Tibial nerve (tissue), 4 donors: Measurements from ENCODE around the gene SMAD3. TPM values are rescaled to one million over a fixed set of nuclear protein-coding genes. Genes with fewer than 3 reads are reported as not detected.

ENCODE experiments used
- DNase-seq, 2 donors: peaks; one replicate each; pipeline ENCODE4 v3.0.0-alpha.2; 2019; ENCODE audit warnings: low spot score in 2 of 2
- H3K27ac ChIP-seq, 4 donors: fragments of 200-600 bp; sonication (generic) in 3 of 4; one replicate each; pipeline ENCODE4 v1.5.1; 2017 to 2019; ENCODE audit warnings: mild to moderate bottlenecking in 1 of 4
- H3K27me3 ChIP-seq, 2 donors: fragments of 200-600 bp; sonication (generic) in 1 of 2; one replicate each; pipeline versions ENCODE4 v1.5.1 to v1.6.0; 2017 to 2019
- H3K36me3 ChIP-seq, 3 donors: fragments of 200-600 bp; sonication (generic); one replicate each; pipeline ENCODE4 v1.5.1; 2018 to 2019
- H3K4me1 ChIP-seq, 4 donors: fragments of 200-600 bp; sonication (generic) in 3 of 4; one replicate each; pipeline ENCODE4 v1.5.1; 2017 to 2019
- H3K4me3 ChIP-seq, 4 donors: fragments of 200-600 bp; sonication (generic) in 3 of 4; one replicate each; pipeline ENCODE4 v1.5.1; 2017 to 2019; ENCODE audit warnings: mild to moderate bottlenecking in 1 of 4, moderate library complexity in 1 of 4
- H3K9me3 ChIP-seq, 4 donors: fragments of 200-600 bp; sonication (generic) in 3 of 4; one replicate each; pipeline ENCODE4 v1.5.1; 2017 to 2019
- EP300 ChIP-seq, 2 donors: sonication (generic); formaldehyde crosslinking; IDR thresholded peaks; one replicate each; pipeline ENCODE4 v1.6.1; 2017; ENCODE audit warnings: antibody characterized with exemption in 2 of 2, mild to moderate bottlenecking in 1 of 2
- POLR2A ChIP-seq, 2 donors: fragments of 450-650 bp; IDR thresholded peaks; one replicate each; pipeline ENCODE4 v1.6.1; 2017; ENCODE audit warnings: antibody characterized with exemption in 2 of 2, mild to moderate bottlenecking in 2 of 2, moderate library complexity in 2 of 2
- WGBS, 2 donors: methylation state at CpG; one replicate each; pipeline ENCODE4 v1.1.5; 2018; 5-methylcytosine and 5-hydroxymethylcytosine counted together
- total RNA-seq, 4 donors: library from RNA; depleted of rRNA; stranded (reverse); fragments of >200 nt; gene quantifications; one replicate each; pipeline ENCODE4 v1.1.0, GENCODE V29; 2016
- TF ChIP-seq, protein P1 (sequence below), 5 experiments: fragments of 200-600 bp in 3 of 5; fragments of 450-650 bp in 2 of 5; sonication (generic) in 3 of 5; IDR thresholded peaks; one replicate each; pipeline ENCODE4 v1.5.1; 2016 to 2019; ENCODE audit warnings: antibody characterized with exemption in 5 of 5, mild to moderate bottlenecking in 3 of 5, moderate library complexity in 2 of 5

The SMAD3 gene
- total RNA-seq, 4 donors from 2014 or later = 36.3 to 68.6 (median 44.1) TPM

DNA sequence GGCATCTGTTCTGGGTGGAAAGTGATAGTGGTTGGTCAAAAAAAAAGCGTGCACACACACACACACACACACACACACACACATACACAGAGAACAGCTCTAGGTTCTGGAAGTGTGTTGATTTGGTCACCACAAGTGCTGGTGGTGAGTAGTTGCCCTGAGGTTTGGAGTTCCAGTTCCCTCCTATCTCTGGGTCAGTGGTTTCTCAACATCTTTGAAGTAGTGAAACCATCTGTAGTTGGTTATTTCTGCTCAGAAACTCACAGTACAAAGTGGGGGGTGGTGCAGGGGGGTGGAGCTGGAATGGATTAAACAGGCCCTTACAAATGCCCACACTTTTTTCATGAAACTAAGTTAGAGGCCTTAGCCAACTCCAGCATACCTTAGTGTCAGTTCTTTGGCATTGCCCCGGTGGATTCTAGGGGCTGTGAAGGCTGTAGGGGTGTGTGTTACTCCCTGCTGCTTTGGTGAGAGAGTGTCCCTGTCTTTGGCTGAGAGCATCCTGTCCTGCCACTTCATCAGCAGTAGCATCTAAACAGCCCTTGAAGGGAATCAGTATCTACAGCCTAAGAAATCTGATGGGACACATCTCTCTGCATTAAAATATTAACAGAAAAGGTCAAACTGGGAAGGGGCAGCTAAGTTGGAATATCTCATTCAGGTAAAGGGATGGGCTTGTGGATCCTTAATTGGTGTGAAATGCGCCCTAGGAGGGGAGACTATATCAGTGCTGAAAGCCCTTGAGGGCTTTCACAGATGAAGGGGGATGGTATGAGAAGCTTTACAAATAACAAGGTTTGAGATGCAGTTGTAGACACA, 20.6 kb downstream of the SMAD3 start:
- 70 to 85% methylated on average over 3 of the region's 3 CpGs for WGBS, 2 donors
- TF ChIP-seq, protein P1, sequence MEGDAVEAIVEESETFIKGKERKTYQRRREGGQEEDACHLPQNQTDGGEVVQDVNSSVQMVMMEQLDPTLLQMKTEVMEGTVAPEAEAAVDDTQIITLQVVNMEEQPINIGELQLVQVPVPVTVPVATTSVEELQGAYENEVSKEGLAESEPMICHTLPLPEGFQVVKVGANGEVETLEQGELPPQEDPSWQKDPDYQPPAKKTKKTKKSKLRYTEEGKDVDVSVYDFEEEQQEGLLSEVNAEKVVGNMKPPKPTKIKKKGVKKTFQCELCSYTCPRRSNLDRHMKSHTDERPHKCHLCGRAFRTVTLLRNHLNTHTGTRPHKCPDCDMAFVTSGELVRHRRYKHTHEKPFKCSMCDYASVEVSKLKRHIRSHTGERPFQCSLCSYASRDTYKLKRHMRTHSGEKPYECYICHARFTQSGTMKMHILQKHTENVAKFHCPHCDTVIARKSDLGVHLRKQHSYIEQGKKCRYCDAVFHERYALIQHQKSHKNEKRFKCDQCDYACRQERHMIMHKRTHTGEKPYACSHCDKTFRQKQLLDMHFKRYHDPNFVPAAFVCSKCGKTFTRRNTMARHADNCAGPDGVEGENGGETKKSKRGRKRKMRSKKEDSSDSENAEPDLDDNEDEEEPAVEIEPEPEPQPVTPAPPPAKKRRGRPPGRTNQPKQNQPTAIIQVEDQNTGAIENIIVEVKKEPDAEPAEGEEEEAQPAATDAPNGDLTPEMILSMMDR (IDR thresholded peaks at IDR 0.05) = no peak
- TF ChIP-seq EP300 (IDR thresholded peaks at IDR 0.05) = peak in 1 of 2 donors; percentile 43
- H3K9me3 ChIP-seq = no peaks in the 10 kb centered on the region
- H3K4me1 ChIP-seq = peaks cover 0 to 96% (median 71%) of the 10 kb centered on the region in 4 donors
- no peaks in the 10 kb centered on the region for H3K27me3 ChIP-seq
- no peaks in the 10 kb centered on the region for H3K36me3 ChIP-seq
- DNase-seq = no peak
- H3K27ac ChIP-seq = peak overlapping the region in 1 of 4 donors; percentile 9
- H3K4me3 ChIP-seq = no peak overlapping the region

DNA sequence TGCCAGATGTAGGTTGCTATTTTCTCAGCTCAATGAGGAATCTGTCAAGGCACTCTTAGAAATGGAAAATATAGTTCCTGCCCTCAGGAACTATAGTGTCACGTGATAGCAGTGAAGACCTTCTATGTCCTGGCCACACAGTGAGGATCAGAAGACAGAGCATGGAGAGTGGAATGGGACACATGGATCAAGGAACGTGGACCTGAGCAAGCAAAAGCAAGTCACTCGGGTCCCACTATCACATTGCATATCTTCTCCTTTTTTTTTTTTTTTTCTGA, 21.2 kb downstream of the SMAD3 start:
- no peak overlapping the region for H3K4me3 ChIP-seq
- no peak for DNase-seq
- no peaks in the 10 kb centered on the region for H3K36me3 ChIP-seq
- H3K27me3 ChIP-seq = no peaks in the 10 kb centered on the region
- H3K9me3 ChIP-seq = no peaks in the 10 kb centered on the region
- WGBS, 2 donors = 88 to 90% methylated on average over 3 of the region's 3 CpGs
- TF ChIP-seq POLR2A (IDR thresholded peaks at IDR 0.05) (no peak), EP300 (IDR thresholded peaks at IDR 0.05) (no peak)
- TF ChIP-seq, protein P1 (IDR thresholded peaks at IDR 0.05) = no peak
- peaks cover 0 to 96% (median 68%) of the 10 kb centered on the region in 4 donors for H3K4me1 ChIP-seq
- H3K27ac ChIP-seq = no peak overlapping the region

GRCh38 chr15:67087507-67088172, 22.2 kb downstream of the SMAD3 start:
- H3K9me3 ChIP-seq = no peaks in the 10 kb centered on the region
- TF ChIP-seq, protein P1 (IDR thresholded peaks at IDR 0.05) = no peak
- TF ChIP-seq POLR2A (IDR thresholded peaks at IDR 0.05) (no peak), EP300 (IDR thresholded peaks at IDR 0.05) (no peak)
- no peak overlapping the region for H3K4me3 ChIP-seq
- peaks cover 0 to 95% (median 63%) of the 10 kb centered on the region in 4 donors for H3K4me1 ChIP-seq
- H3K27me3 ChIP-seq = no peaks in the 10 kb centered on the region
- 70 to 74% methylated on average over 6 of the region's 6 CpGs for WGBS, 2 donors
- DNase-seq = no peak
- peak overlapping the region in 1 of 4 donors; percentile 16 for H3K27ac ChIP-seq
- H3K36me3 ChIP-seq = no peaks in the 10 kb centered on the region

DNA sequence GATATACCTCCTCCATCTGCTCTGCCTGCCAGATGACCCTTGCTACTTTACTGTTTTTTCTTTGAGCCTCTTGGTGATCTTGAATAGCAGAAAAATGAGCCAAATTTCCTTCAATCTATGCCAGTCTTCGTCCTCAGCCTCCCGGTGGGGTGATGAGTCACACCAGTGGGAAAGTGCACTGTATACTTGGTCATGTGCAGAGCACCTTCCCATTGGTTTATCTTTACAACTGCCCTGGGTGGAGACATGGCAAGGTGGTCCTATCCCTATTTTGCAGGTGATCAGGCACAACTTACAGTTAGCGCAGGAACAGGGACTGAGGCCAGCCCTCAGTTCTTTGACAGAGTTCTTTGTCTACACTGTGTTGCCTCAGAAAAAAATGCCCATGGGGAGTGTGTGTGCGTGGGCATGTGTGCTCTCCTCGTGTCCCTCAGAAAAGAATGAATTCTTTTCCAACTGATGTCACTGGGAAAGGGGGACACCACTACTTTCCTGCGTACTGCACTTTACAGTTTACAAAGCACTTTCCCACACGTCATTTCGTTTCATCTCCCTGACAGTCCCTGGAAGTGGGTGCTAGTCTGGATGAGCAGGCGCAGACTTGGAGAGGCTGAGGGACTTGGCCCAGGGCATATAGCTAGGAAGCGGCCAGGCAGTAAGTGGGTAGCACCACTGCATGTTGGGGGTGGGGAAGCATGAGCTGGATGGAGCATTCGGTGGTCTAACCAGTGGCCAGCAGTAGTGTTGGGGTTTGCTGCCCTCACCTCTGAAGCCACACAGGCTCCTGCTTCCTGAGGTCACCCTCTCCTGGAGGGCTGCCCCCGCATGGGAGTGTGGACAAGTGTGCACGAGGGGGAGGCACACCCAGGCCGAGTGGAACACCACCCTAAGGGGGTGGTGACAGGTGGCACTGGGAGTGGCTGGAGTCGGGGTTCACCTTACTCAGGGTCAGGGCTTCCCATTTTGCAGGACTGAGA, 24.1 kb downstream of the SMAD3 start:
- no peaks in the 10 kb centered on the region for H3K27me3 ChIP-seq

More for the DNA sequence above, 24.1 kb downstream of the SMAD3 start:
- H3K9me3 ChIP-seq = no peaks in the 10 kb centered on the region
- H3K36me3 ChIP-seq = peaks cover 0 to 14% (median 0%) of the 10 kb centered on the region in 3 donors
- H3K4me1 ChIP-seq = peaks cover 0 to 91% (median 62%) of the 10 kb centered on the region in 4 donors
- H3K27ac ChIP-seq = peak overlapping the region in 2 of 4 donors; percentile 28 to 59
- no peak for DNase-seq
- 48 to 49% methylated on average over 15 of the region's 15 CpGs for WGBS, 2 donors
- TF ChIP-seq, protein P1 (IDR thresholded peaks at IDR 0.05) = no peak
- TF ChIP-seq POLR2A (IDR thresholded peaks at IDR 0.05) (no peak), EP300 (IDR thresholded peaks at IDR 0.05) (peak in 1 of 2 donors; percentile 5)
- no peak overlapping the region for H3K4me3 ChIP-seq
